BLaER1 treated with 17β-estradiol and CSF1 and Interleukin-3, amounts not matched to agents 10 nM and 100 nM (cell line): ENCODE data around the gene TMPRSS11A.

ENCODE experiments used
- H3K27ac ChIP-seq, 11 experiments: shearing (Covaris generic); formaldehyde crosslinking; 2 replicates each; pipeline ENCODE4 v1.8.1; 2022
- H3K27me3 ChIP-seq, 11 experiments: shearing (Covaris generic); formaldehyde crosslinking; 2 replicates each; pipeline ENCODE4 v1.8.1; 2022
- H3K36me3 ChIP-seq, 11 experiments: shearing (Covaris generic); formaldehyde crosslinking; 2 replicates each; pipeline ENCODE4 v1.8.1; 2022
- H3K4me1 ChIP-seq, 10 experiments: shearing (Covaris generic); formaldehyde crosslinking; 2 replicates each; pipeline ENCODE4 v1.8.1; 2022
- H3K4me2 ChIP-seq, 11 experiments: shearing (Covaris generic); formaldehyde crosslinking; 2 replicates each; pipeline ENCODE4 v1.8.1; 2022
- H3K4me3 ChIP-seq, 10 experiments: shearing (Covaris generic); formaldehyde crosslinking; 2 replicates each; pipeline ENCODE4 v1.8.1; 2022
- H3K9ac ChIP-seq, 11 experiments: shearing (Covaris generic); formaldehyde crosslinking; 2 replicates each; pipeline ENCODE4 v1.8.1; 2022
- H3K9me3 ChIP-seq, 11 experiments: shearing (Covaris generic); formaldehyde crosslinking; replicated peaks in 1 of 11; 2 replicates each; pipeline ENCODE4 v1.8.1; 2022
- H4K20me1 ChIP-seq, 11 experiments: shearing (Covaris generic); formaldehyde crosslinking; 2 replicates each; pipeline ENCODE4 v1.8.1; 2022
- Cebpa-rat ChIP-seq, 11 experiments: shearing (Covaris generic); IDR thresholded peaks; 2 replicates each; pipeline ENCODE4 v1.8.1; 2022

TMPRSS11A gene, protein sequence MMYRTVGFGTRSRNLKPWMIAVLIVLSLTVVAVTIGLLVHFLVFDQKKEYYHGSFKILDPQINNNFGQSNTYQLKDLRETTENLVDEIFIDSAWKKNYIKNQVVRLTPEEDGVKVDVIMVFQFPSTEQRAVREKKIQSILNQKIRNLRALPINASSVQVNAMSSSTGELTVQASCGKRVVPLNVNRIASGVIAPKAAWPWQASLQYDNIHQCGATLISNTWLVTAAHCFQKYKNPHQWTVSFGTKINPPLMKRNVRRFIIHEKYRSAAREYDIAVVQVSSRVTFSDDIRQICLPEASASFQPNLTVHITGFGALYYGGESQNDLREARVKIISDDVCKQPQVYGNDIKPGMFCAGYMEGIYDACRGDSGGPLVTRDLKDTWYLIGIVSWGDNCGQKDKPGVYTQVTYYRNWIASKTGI

DNA sequence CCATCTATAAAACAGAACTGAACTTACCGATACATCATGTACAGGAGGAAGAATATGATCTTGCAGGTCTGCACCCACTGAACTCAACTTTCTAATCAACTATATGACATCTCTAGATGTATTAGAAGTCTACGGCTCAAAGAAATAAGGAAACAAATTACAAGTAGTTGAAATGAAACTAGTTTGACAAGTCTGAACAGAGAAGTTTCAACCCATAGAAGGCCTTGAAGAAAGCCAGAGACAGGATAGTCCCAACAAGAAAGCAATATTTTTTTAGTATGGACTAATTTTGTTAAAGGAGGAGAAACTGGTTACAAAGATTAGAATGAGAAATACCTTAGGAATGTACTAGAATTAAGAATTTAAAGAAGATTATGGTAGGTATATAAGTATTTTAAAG, at the start of gene TMPRSS11A:
Gene TMPRSS11A (minus strand): TSS at position 138 of the 400 bp plus-strand sequence. CDS start 100 bp downstream, at position 38.
- no peaks in the 10 kb centered on the region for H3K4me1 ChIP-seq
- no peaks in the 10 kb centered on the region for H3K36me3 ChIP-seq
- no peak within 1 kb of the TSS for H3K4me2 ChIP-seq
- H3K4me3 ChIP-seq = no peak within 1 kb of the TSS
- no peaks in the 10 kb centered on the region for H3K9me3 ChIP-seq
- no peaks in the 10 kb centered on the region for H3K27me3 ChIP-seq
- H4K20me1 ChIP-seq = no peaks in the 10 kb centered on the region
- no peak within 1 kb of the TSS for H3K27ac ChIP-seq
- H3K9ac ChIP-seq = no peak within 1 kb of the TSS
- TF ChIP-seq Cebpa-rat (IDR thresholded peaks at IDR 0.05) = no peak

DNA sequence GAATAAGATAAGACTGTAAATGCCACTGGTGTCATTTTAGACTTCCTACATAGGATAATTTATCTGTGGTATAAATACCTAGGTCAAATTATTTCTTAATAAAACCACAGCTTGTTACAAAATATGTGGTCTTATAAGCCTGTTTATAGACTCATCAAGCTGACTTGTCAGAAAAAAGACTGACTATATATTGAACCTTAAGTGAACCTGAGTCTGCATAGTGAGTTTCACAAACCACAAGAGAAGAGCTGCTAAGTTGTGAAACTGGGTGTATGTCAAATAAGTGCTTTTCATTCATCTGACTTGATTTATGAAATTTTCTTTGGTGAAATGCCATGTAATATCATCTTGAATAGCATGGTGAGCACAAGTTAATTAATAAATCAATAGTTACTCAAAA, 48.4 kb upstream of the TMPRSS11A start:
- Histone ChIP-seq H3K4me1 (peaks cover 0 to 8% (median 0%) of the 10 kb centered on the region in 10 experiments; a peak in 3 of 20 replicates), H4K20me1 (no peaks in the 10 kb centered on the region), H3K4me3 (no peak overlapping the region), H3K9me3 (peaks cover 0 to 19% (median 13%) of the 10 kb centered on the region in 11 experiments; a peak in 15 of 22 replicates), H3K27ac (no peak overlapping the region), H3K27me3 (no peaks in the 10 kb centered on the region), H3K9ac (no peak overlapping the region), H3K4me2 (no peak overlapping the region), H3K36me3 (no peaks in the 10 kb centered on the region)
- no peak for TF ChIP-seq Cebpa-rat (IDR thresholded peaks at IDR 0.05)

DNA sequence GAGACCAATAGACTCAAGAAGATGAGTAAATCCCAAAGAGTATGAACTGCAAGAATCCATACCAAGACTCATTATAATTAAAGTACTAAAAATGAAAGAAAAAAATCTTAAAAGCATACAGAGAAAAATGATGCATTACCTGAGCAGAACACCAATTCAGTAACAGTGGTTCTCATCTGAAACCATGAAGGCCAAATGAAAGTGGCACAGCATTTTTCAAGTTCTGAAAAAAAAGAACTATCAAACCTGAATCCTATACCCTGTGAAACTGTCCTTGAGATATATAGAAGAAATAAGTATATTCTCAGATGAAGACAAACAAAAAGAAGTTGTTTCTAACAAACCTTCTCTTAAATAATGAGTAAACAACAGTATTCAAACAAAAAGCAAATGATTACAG, 39.6 kb upstream of the TMPRSS11A start:
- Histone ChIP-seq H3K4me2 (no peak overlapping the region), H3K4me1 (no peaks in the 10 kb centered on the region; a peak in 2 of 20 replicates), H3K27me3 (no peaks in the 10 kb centered on the region), H4K20me1 (no peaks in the 10 kb centered on the region), H3K4me3 (no peak overlapping the region), H3K9me3 (peaks cover 0 to 8% (median 4%) of the 10 kb centered on the region in 11 experiments; a peak in 3 of 22 replicates), H3K27ac (no peak overlapping the region), H3K36me3 (no peaks in the 10 kb centered on the region), H3K9ac (no peak overlapping the region)
- no peak for TF ChIP-seq Cebpa-rat (IDR thresholded peaks at IDR 0.05)

DNA sequence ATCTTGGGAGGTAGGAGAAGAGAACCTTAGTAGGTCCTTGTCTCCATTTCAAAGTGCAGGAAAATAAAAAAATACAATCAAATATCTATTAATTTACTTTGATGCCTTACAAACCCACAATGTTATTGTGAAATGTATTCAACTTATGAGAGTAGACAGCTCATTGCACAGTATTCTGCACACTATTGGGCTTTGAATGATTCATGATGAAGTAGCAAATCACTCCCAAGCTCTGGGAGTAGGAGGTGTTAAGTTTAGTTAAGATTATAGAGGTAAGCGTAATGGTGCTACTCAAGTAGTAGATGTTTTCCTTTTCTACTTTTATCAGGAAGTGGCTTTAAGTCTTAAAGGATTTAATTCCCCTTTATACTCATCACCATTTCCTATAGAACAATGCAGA, 32.8 kb upstream of the TMPRSS11A start:
- H3K4me1 ChIP-seq = no peaks in the 10 kb centered on the region; a peak in 2 of 20 replicates
- no peak overlapping the region for H3K9ac ChIP-seq
- H3K27me3 ChIP-seq = no peaks in the 10 kb centered on the region
- no peak overlapping the region for H3K4me2 ChIP-seq
- H3K9me3 ChIP-seq = no peaks in the 10 kb centered on the region
- no peaks in the 10 kb centered on the region for H3K36me3 ChIP-seq
- no peak overlapping the region for H3K27ac ChIP-seq
- no peak overlapping the region for H3K4me3 ChIP-seq
- no peak for TF ChIP-seq Cebpa-rat (IDR thresholded peaks at IDR 0.05)
- no peaks in the 10 kb centered on the region for H4K20me1 ChIP-seq

DNA sequence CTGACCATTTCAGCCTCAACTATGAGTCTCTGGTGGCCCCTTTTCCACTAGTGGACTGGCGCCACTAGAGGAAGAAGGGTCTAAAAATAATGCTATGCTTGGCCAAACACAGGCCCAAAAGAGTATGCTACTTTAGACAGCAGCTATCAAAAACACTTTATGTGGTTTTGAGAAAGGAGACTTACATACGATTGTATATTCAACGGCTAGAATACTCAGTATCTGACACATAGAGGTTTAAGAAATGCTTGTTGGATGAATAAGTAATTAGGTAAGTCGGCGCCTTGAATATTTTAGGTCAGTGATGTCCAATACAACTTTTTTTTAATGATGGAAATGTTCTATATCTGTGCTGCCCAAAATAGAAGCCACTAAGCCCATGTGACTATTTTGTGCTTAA, 25.7 kb upstream of the TMPRSS11A start:
- H3K27ac ChIP-seq = no peak overlapping the region
- no peaks in the 10 kb centered on the region for H3K27me3 ChIP-seq
- H3K4me3 ChIP-seq = no peak overlapping the region
- H3K4me1 ChIP-seq = no peaks in the 10 kb centered on the region; a peak in 1 of 20 replicates
- peaks cover 0 to 6% (median 0%) of the 10 kb centered on the region in 11 experiments; a peak in 1 of 22 replicates for H3K9me3 ChIP-seq
- H3K36me3 ChIP-seq = no peaks in the 10 kb centered on the region
- H3K9ac ChIP-seq = no peak overlapping the region
- H4K20me1 ChIP-seq = no peaks in the 10 kb centered on the region
- no peak for TF ChIP-seq Cebpa-rat (IDR thresholded peaks at IDR 0.05)
- no peak overlapping the region for H3K4me2 ChIP-seq

DNA sequence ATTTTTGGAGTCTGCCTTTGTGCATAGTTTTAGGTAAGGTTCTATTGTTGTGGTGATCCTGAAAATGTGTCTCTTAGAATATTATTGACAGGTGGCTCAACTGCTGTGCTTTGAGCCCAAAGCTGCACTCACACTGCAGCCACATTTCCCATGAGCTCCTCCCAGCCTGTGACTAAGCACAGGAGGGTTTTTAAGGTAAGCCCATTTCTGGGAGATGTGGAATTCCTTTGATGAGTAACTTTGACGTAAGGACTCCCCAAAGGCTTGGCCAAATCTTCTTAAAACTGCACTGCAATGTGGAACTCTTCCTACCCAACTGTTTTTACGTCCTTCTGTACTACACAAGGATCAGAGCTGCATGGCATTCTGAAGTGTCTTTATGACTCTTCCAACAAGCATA, 20.0 kb upstream of the TMPRSS11A start:
- Histone ChIP-seq H3K27me3 (no peaks in the 10 kb centered on the region), H3K9ac (no peak overlapping the region), H3K36me3 (no peaks in the 10 kb centered on the region), H3K4me2 (no peak overlapping the region), H3K4me1 (no peaks in the 10 kb centered on the region), H4K20me1 (no peaks in the 10 kb centered on the region), H3K4me3 (no peak overlapping the region), H3K9me3 (peaks cover 0 to 5% (median 0%) of the 10 kb centered on the region in 11 experiments; a peak in 1 of 22 replicates), H3K27ac (no peak overlapping the region)
- no peak for TF ChIP-seq Cebpa-rat (IDR thresholded peaks at IDR 0.05)

DNA sequence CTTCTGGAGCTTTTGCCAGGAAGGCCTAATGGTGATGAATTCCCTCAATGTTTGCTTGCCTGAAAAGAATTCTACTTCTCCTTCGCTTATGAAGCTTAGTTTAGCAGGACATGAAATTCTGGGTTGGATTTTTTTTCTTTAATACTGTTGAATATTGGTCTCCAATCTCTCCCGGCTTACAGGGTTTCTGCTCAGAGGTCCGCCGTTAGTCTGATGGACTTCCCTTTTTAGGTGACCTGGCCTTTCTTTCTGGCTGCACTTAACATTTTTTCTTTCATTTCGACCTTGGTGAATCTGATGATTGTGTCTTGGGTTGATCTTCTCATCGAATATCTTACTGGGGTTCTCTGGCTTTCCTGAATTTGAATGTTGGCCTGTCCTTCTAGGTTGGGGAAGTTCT, 17.2 kb upstream of the TMPRSS11A start:
- Histone ChIP-seq H4K20me1 (no peaks in the 10 kb centered on the region), H3K27ac (no peak overlapping the region), H3K4me1 (no peaks in the 10 kb centered on the region), H3K9me3 (no peaks in the 10 kb centered on the region), H3K9ac (no peak overlapping the region), H3K36me3 (no peaks in the 10 kb centered on the region), H3K4me2 (no peak overlapping the region), H3K4me3 (no peak overlapping the region), H3K27me3 (no peaks in the 10 kb centered on the region)
- TF ChIP-seq Cebpa-rat (IDR thresholded peaks at IDR 0.05) = no peak

DNA sequence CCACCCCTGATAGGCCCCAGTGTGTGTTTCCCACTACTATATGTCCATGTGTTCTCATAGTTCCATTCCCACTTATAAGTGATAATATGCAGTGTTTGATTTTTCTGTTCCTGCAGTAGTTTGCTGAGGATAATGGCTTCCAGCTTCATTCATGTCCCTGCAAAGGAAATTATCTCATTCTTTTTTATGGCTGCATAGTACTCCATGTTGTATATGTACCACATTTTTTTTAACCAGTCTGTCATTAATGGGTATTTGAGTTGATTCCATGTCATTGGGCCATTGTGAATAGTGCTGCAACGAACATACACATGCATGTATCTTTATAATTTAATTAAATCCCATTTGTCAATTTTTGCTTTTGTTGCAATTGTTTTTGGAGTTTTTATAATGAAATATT, 10.3 kb upstream of the TMPRSS11A start:
- Histone ChIP-seq H3K4me2 (no peak overlapping the region), H3K36me3 (no peaks in the 10 kb centered on the region), H4K20me1 (no peaks in the 10 kb centered on the region), H3K27ac (no peak overlapping the region), H3K4me3 (no peak overlapping the region), H3K4me1 (no peaks in the 10 kb centered on the region), H3K9ac (no peak overlapping the region), H3K27me3 (no peaks in the 10 kb centered on the region), H3K9me3 (peaks cover 0 to 12% (median 11%) of the 10 kb centered on the region in 11 experiments; a peak in 16 of 22 replicates)
- TF ChIP-seq Cebpa-rat (IDR thresholded peaks at IDR 0.05) = no peak

DNA sequence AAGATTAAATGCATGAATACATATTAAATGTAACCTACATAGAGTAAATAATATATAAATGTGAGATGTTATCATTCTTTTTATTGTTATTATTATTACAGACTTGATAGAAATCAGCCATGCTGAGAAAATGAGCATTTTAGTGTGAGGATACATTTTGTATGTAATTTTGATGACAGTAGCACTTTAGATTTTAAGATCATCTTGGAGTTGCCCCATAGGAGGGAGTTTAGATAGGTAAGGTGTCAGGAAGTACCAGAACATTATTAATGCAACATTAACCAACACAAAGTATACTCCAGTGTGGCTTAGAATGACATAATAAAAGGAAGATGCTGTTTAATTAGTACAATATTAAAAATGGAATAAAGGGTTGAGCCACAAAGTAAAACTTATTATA, 8.4 kb downstream of the TMPRSS11A start:
- H3K9me3 ChIP-seq = peaks cover 0 to 10% (median 0%) of the 10 kb centered on the region in 11 experiments; a peak in 3 of 22 replicates
- no peak overlapping the region for H3K9ac ChIP-seq
- no peak overlapping the region for H3K4me2 ChIP-seq
- no peaks in the 10 kb centered on the region for H3K4me1 ChIP-seq
- H3K27ac ChIP-seq = no peak overlapping the region
- no peaks in the 10 kb centered on the region for H3K36me3 ChIP-seq
- no peaks in the 10 kb centered on the region for H3K27me3 ChIP-seq
- H3K4me3 ChIP-seq = no peak overlapping the region
- H4K20me1 ChIP-seq = no peaks in the 10 kb centered on the region
- no peak for TF ChIP-seq Cebpa-rat (IDR thresholded peaks at IDR 0.05)

DNA sequence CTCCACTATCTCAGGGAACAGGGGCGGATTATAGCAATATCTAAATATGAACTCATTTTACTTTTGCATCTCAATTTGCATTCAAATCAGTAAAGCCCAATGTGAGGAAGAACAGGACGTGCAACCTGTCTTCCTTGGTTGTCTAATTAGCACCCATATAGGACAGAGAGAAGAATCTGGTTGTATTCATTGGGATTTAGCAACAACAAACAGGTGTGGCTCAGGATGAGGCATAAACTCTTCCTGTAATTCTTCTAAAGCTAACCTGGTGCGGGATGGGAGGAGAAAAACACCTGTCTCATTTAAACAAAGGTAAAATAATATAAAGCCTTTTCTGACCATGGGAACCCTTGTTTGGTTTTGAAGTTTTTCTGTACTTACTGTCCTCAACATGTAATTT, 22.2 kb downstream of the TMPRSS11A start:
- no peak overlapping the region for H3K27ac ChIP-seq
- peaks cover 5 to 23% (median 14%) of the 10 kb centered on the region in 11 experiments; a peak in 17 of 22 replicates for H3K9me3 ChIP-seq
- no peaks in the 10 kb centered on the region for H4K20me1 ChIP-seq
- no peaks in the 10 kb centered on the region for H3K27me3 ChIP-seq
- TF ChIP-seq Cebpa-rat (IDR thresholded peaks at IDR 0.05) = no peak
- H3K4me2 ChIP-seq = no peak overlapping the region
- H3K9ac ChIP-seq = no peak overlapping the region
- H3K36me3 ChIP-seq = no peaks in the 10 kb centered on the region
- peaks cover 0 to 10% (median 4%) of the 10 kb centered on the region in 10 experiments; a peak in 11 of 20 replicates for H3K4me1 ChIP-seq
- H3K4me3 ChIP-seq = no peak overlapping the region
